Urinary bladder (tissue), 4 donors: ENCODE results near the gene PPP1R2. TPM values are rescaled to one million over a fixed set of nuclear protein-coding genes. Genes with fewer than 3 reads are reported as not detected.
"Not testable (repeated sequence)": the region's sequence is repeated elsewhere in the genome, so short reads cannot be mapped to it uniquely, and the experiment has no call there.

Source experiments
- DNase-seq: peaks from one replicate; pipeline ENCODE4 v3.0.0-alpha.2; 2015; ENCODE audit errors: extremely low spot score
- H3K27ac ChIP-seq: one replicate; pipeline ENCODE4 v1.5.1; 2013; ENCODE audit warnings: low read depth, mild to moderate bottlenecking, moderate library complexity
- H3K36me3 ChIP-seq: one replicate; pipeline ENCODE4 v1.6.1; 2013; ENCODE audit warnings: mild to moderate bottlenecking, moderate library complexity; ENCODE audit not compliant: insufficient read depth
- H3K4me1 ChIP-seq: one replicate; pipeline ENCODE4 v1.6.1; 2013; ENCODE audit warnings: mild to moderate bottlenecking, moderate library complexity; ENCODE audit not compliant: insufficient read depth
- H3K4me3 ChIP-seq: one replicate; pipeline ENCODE4 v1.5.1; 2013; ENCODE audit warnings: low read depth, low read length
- WGBS: extraction: QIAGEN DNeasy Blood & Tissue Kit; methylation state at CpG from one replicate; pipeline ENCODE4 v1.1.7; 2013; 5-methylcytosine and 5-hydroxymethylcytosine counted together
- polyA plus RNA-seq: library from polyadenylated mRNA; stranded (reverse); fragments of 200-250 nt; gene quantifications from one replicate; pipeline ENCODE4 v1.2.3, GENCODE V29; 2013
- small RNA-seq: library from RNA; depleted of rRNA; stranded (forward); fragments of <200 nt; gene quantifications from one replicate; pipeline ENCODE3, GENCODE V24; 2014
- total RNA-seq: library from RNA; depleted of rRNA; stranded (reverse); fragments of >200 nt; gene quantifications from one replicate; pipeline ENCODE4 v1.2.3, GENCODE V29; 2014
- donor health status: healthy with polysubstance abuse.
- donor health status: healthy.

The PPP1R2 gene
- total and polyA plus RNA-seq, 2 donors = 47.7 to 104 TPM

DNA sequence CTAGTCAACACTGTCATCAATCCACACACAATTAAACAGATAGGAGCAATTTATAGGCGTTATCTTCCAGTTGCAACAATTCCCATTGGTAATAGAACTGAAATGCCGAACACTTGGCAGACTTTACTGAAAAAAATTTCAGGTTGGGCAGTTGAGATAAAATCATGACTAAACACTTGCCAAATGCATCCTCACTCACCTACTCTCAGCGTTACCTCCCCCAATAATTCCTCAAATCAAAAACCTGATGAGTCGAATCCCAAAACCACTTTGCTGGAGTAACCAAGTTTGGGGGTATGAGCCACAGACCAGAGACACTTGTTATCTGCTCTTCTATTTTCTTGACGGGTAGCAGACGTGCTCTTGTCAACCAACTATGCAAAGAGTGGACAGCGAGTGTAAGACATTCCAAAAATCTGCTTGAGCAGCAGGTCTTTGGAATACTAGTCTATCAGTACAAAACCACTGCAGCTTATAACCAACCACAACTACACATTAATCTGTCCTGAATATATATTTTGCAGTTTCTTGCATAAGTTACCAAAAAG, 30.3 kb downstream of the PPP1R2 start:
- 70% methylated on average over 7 of the region's 7 CpGs for WGBS

DNA sequence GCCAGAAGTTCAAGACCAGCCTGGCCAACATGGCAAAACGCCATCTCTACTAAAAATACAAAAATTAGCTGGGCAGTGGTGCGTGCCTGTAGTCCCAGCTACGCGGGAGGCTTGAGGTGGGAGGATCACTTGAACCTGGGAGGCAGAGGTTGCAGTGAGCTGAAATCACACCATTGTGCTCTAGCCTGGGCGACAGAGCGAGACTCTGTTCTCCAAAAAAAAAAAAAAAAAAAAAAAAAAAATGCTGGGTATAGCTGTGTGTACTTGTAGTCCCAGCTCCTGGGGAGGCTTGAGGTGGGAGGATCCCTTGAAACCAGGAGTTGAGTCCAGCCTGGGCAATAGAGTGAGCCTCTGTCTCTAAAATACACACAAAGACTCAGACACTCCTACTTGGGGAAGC, 32.0 kb downstream of the PPP1R2 start:
- H3K36me3 ChIP-seq = peaks cover 4% of the 10 kb centered on the region
- DNase-seq = no peak
- no peaks in the 10 kb centered on the region for H3K4me1 ChIP-seq
- 99% methylated on average over 6 of the region's 6 CpGs for WGBS
- H3K4me3 ChIP-seq = no peak overlapping the region
- no peak overlapping the region for H3K27ac ChIP-seq

More for the DNA sequence above, 30.3 kb downstream of the PPP1R2 start:
- Histone ChIP-seq H3K36me3 (peaks cover 4% of the 10 kb centered on the region), H3K27ac (no peak overlapping the region), H3K4me1 (no peaks in the 10 kb centered on the region), H3K4me3 (no peak overlapping the region)
- no peak for DNase-seq

DNA sequence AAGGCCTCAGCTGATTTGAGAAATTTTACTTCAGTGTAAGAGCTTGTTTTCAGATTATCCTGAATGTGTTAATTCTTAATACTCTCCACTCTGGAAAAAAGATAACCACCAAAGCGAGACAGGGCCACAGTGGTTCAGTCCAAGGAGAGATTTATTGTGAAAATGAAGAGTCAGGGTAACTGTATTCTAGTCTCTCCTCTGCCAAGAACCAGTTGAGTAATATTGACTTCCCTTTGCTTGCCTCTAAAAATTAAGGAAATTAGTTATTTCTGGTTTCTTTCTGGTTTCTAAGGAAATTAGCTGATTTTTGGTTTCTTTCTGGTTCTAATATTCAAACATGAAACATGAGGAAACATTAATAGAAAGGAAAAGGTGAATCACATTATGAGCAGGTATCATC, 34.9 kb downstream of the PPP1R2 start:
- no peak overlapping the region for H3K27ac ChIP-seq
- peaks cover 4% of the 10 kb centered on the region for H3K36me3 ChIP-seq
- DNase-seq = no peak
- no peaks in the 10 kb centered on the region for H3K4me1 ChIP-seq
- 84% methylated on average over 1 of the region's 1 CpG for WGBS
- no peak overlapping the region for H3K4me3 ChIP-seq

DNA sequence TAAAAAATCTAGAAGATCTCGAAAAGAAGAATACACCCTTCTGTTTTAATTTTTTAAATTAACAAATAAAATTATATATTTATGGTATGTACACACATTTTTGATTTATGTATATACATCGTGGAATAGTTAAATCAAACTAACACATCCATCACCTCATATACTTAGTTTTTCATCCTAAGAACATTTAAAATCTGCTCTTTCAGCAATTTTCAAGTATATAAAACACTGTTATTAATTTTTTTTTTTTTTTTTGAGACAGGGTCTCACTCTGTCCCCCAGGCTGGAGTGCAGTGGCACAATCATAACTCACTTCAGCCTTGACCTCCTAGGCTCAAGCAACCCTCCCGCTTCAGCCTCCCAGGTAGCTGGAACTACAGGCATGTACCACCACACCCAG, 67.5 kb downstream of the PPP1R2 start:
- Histone ChIP-seq H3K4me1 (no peaks in the 10 kb centered on the region), H3K36me3 (no peaks in the 10 kb centered on the region), H3K4me3 (no peak overlapping the region), H3K27ac (no peak overlapping the region)
- WGBS = 89% methylated on average over 3 of the region's 3 CpGs
- no peak for DNase-seq

DNA sequence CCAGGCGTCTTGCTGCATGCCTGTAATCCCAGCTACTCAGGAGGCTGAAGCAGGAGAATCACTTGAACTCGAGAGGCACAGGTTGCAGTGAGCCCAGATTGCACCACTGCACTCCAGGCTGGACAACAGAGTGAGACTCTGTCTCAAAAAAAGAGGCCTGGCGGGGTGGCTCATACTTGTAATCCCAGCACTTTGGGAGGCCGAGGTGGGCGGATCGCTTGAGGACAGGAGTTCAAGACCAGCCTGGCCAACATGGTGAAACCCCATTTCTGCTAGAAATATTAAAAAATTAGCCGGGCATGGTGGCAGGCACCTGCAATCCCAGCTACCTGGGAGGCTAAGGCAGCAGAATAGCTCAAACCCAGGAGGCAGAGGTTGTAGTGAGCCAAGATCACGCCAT, 68.0 kb downstream of the PPP1R2 start:
- H3K4me3 ChIP-seq, DNase-seq, H3K4me1 ChIP-seq, H3K27ac ChIP-seq, H3K36me3 ChIP-seq: not testable (repeated sequence)
- 86% methylated on average over 8 of the region's 8 CpGs for WGBS

DNA sequence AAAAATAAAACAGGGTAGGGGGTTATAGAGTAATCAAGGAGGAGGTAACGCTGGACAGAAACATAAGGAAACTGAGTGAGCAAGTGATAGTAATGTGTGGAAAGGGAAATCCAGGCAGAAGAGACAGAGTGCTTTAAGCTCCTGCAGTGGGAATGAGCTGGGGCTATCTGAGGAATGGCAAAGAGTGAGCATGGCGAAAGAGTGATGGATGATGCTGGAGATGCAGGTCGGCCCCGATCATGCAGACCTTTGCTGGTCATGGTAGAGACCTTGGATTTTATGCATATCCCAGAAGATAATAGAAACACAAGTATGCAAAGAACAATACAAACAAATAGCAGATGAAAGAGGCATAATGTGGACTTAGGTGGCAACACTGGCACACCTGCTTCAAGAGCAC, 74.3 kb downstream of the PPP1R2 start:
- no peak overlapping the region for H3K4me3 ChIP-seq
- no peak for DNase-seq
- H3K36me3 ChIP-seq = no peaks in the 10 kb centered on the region
- no peaks in the 10 kb centered on the region for H3K4me1 ChIP-seq
- no peak overlapping the region for H3K27ac ChIP-seq
- 95% methylated on average over 4 of the region's 4 CpGs for WGBS

DNA sequence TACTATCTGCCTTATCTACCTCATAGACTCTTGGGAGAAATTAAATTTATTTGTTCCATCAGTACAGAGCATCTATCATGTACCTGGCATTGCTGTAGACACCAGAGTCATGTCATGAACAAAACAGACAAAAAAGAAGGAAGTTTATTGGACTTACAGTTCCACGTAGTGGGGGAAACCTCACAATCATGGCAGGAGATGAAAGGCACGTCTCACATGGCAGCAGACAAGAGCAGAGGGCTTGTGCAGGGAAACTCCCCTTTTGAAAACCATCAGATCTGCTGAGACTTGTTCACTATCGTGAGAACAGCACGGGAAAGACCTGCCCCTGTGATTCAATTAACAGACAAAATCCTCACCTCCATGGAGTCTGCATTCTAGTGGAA, 74.7 kb downstream of the PPP1R2 start:
- H3K4me1 ChIP-seq = no peaks in the 10 kb centered on the region
- no peak overlapping the region for H3K27ac ChIP-seq
- no peak overlapping the region for H3K4me3 ChIP-seq
- no peaks in the 10 kb centered on the region for H3K36me3 ChIP-seq
- no peak for DNase-seq
- 74% methylated on average over 4 of the region's 4 CpGs for WGBS

DNA sequence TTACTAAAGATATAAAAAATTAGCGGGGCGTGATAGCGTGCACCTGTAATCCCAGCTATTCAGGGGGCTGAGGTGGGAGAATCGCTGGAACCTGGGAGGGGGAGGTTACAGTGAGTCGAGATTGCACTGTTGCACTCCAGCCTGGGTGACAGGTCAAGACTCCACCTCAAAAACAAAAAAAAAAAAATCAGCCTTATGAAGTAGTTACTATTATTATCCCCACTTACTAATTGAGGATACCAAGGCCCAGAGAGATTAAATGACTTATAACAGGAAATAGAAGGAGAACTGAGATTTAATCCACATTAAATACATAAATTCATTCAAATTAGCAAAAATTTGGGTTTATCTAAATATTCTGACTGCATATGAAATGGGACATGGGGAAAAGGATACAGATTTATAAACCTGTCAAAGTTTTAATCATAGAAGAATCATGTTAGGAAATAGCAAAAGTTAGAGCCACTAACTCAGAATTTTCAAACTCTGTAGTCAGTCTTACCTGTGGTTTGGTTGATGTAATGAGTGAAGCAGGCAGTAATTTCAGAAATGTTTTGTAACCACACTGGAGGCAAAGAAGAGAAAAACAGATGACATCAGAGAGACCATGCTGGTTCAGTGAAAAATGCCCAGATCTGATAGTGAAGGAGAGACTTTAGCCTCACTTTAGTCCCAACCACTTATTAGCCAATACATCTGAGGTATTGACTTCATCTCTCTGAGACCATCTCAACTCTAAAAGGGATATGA, 75.3 kb downstream of the PPP1R2 start:
- no peak for DNase-seq
- no peaks in the 10 kb centered on the region for H3K4me1 ChIP-seq
- 95% methylated on average over 5 of the region's 5 CpGs for WGBS
- H3K36me3 ChIP-seq = no peaks in the 10 kb centered on the region
- no peak overlapping the region for H3K27ac ChIP-seq
- H3K4me3 ChIP-seq = no peak overlapping the region

DNA sequence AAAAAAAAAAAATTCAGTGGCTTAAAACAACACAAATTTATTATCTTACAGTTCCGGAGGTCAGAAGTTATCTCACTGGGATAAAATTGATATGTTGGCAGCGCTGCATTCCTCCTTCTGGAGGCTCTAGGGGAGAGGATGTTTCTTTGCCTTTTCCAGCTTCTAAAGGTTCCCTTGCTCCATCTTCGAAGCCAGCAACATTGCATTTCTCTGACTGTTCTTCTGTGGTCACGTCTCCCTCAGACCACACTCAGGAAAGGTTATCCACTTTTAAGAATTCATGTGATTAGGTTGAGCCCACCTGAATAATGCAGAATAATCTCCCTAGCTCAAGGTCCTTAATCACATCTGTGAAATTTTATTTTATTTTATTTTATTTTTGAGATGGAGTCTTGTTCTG, 76.9 kb downstream of the PPP1R2 start:
- Histone ChIP-seq H3K4me1 (no peaks in the 10 kb centered on the region), H3K27ac (no peak overlapping the region), H3K36me3 (no peaks in the 10 kb centered on the region), H3K4me3 (no peak overlapping the region)
- 63% methylated on average over 4 of the region's 4 CpGs for WGBS
- DNase-seq = no peak

Small RNAs within 50 kb of the gene (small RNA-seq; reads per million reads assigned to genes)
- gene RN7SL73P = not detected
- gene RNU6ATAC24P = not detected

Other genes starting within 250 kb of the PPP1R2 start
- gene ACAP2, start 100.3 kb downstream of the PPP1R2 start, total RNA-seq = 151 TPM
- 15.7 TPM for gene ACAP2, start 100.3 kb downstream of the PPP1R2 start, polyA plus RNA-seq
- 11.7 TPM for gene APOD, start 40.6 kb upstream of the PPP1R2 start, total RNA-seq
- gene APOD, start 40.6 kb upstream of the PPP1R2 start, polyA plus RNA-seq = 395 TPM
- 12.7 TPM for gene MUC20, start 177.7 kb upstream of the PPP1R2 start, total RNA-seq
- 6.2 TPM for gene MUC20, start 177.7 kb upstream of the PPP1R2 start, polyA plus RNA-seq